ENCODE data around the gene PSMD13. TPM values are rescaled to one million over a fixed set of nuclear protein-coding genes. Genes with fewer than 3 reads are reported as not detected.

Gene PSMD13
- total RNA-seq, 1 donor from 2014 or later = 137 TPM

DNA sequence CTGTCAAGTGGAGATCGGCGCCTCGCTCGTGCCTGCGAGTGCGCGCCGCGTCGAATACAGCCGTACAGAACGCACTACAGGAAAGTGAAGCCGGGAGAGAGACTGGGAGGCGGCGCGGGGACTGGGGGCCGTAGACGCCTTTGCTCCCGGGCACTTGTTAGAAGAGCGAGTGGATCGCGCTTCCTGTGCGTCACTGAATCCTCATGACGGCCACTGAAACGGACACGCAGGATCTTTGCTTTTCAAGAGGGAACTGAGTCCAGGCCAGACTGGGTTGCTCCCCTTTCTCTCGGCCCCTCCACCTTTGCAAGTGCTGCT, 29.0 kb upstream of the PSMD13 start:
- no peak for FAIRE-seq
- Histone ChIP-seq H3K79me2 (ENCODE audit: insufficient read depth, low read length) (peaks cover 94% of the 10 kb centered on the region), H4K20me1 (ENCODE audit: insufficient read depth, low read length) (peaks cover 79% of the 10 kb centered on the region), H3K4me2 (ENCODE audit: low read length) (peak overlapping the region; percentile 97), H3K4me3 (ENCODE audit: insufficient read depth, low read depth, low read length) (peak overlapping the region; percentile 86), H3K27ac (ENCODE audit: low read depth, low read length) (peak overlapping the region; percentile 94), H3K4me1 (ENCODE audit: insufficient read depth, low read length) (peaks cover 33% of the 10 kb centered on the region), H3K27me3 (ENCODE audit: insufficient read depth, low read length) (no peaks in the 10 kb centered on the region), H3K9me3 (ENCODE audit: insufficient read depth, low read depth, low read length) (no peaks in the 10 kb centered on the region), H3K9ac (ENCODE audit: low read length) (peak overlapping the region; percentile 97), H3K36me3 (ENCODE audit: insufficient read depth, low read length) (peaks cover 30% of the 10 kb centered on the region), H2AFZ (ENCODE audit: low read depth, low read length) (peak overlapping the region; percentile 72)
- no peak for TF ChIP-seq EZH2 (IDR thresholded peaks at IDR 0.05; ENCODE audit: insufficient read depth, low read length)
- TF ChIP-seq, protein P1, sequence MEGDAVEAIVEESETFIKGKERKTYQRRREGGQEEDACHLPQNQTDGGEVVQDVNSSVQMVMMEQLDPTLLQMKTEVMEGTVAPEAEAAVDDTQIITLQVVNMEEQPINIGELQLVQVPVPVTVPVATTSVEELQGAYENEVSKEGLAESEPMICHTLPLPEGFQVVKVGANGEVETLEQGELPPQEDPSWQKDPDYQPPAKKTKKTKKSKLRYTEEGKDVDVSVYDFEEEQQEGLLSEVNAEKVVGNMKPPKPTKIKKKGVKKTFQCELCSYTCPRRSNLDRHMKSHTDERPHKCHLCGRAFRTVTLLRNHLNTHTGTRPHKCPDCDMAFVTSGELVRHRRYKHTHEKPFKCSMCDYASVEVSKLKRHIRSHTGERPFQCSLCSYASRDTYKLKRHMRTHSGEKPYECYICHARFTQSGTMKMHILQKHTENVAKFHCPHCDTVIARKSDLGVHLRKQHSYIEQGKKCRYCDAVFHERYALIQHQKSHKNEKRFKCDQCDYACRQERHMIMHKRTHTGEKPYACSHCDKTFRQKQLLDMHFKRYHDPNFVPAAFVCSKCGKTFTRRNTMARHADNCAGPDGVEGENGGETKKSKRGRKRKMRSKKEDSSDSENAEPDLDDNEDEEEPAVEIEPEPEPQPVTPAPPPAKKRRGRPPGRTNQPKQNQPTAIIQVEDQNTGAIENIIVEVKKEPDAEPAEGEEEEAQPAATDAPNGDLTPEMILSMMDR (IDR thresholded peaks at IDR 0.05; ENCODE audit: insufficient read depth, low read depth, low read length) = no peak
- peak; percentile 66 for DNase-seq (ENCODE audit: low read depth)
- Mint-ChIP-seq H3K27me3 (ENCODE audit: low read depth, unreplicated experiment) (no peaks in the 10 kb centered on the region), H3K4me1 (ENCODE audit: low read depth, unreplicated experiment) (peaks cover 54% of the 10 kb centered on the region), H3K9me3 (ENCODE audit: unreplicated experiment) (no peaks in the 10 kb centered on the region), H3K27ac (ENCODE audit: unreplicated experiment) (peak overlapping the region; percentile 100), H3K36me3 (ENCODE audit: low read depth, unreplicated experiment) (peaks cover 24% of the 10 kb centered on the region), H3K4me3 (ENCODE audit: unreplicated experiment) (peak overlapping the region; percentile 99)

- Histone ChIP-seq H3K4me1 (ENCODE audit: insufficient read depth, low read length) (peaks cover 33% of the 10 kb centered on the region), H3K9ac (ENCODE audit: low read length) (peak overlapping the region; percentile 97), H4K20me1 (ENCODE audit: insufficient read depth, low read length) (peaks cover 79% of the 10 kb centered on the region), H3K4me2 (ENCODE audit: low read length) (peak overlapping the region; percentile 97), H3K36me3 (ENCODE audit: insufficient read depth, low read length) (peaks cover 36% of the 10 kb centered on the region), H2AFZ (ENCODE audit: low read depth, low read length) (peak overlapping the region; percentile 72), H3K27me3 (ENCODE audit: insufficient read depth, low read length) (no peaks in the 10 kb centered on the region), H3K4me3 (ENCODE audit: insufficient read depth, low read depth, low read length) (peak overlapping the region; percentile 86), H3K9me3 (ENCODE audit: insufficient read depth, low read depth, low read length) (no peaks in the 10 kb centered on the region), H3K79me2 (ENCODE audit: insufficient read depth, low read length) (peaks cover 94% of the 10 kb centered on the region), H3K27ac (ENCODE audit: low read depth, low read length) (peak overlapping the region; percentile 94)
- H3K27ac Mint-ChIP-seq (ENCODE audit: unreplicated experiment) = peak overlapping the region; percentile 100
- TF ChIP-seq, protein P1 (IDR thresholded peaks at IDR 0.05; ENCODE audit: insufficient read depth, low read depth, low read length) = no peak
- peaks cover 23% of the 10 kb centered on the region for H3K36me3 Mint-ChIP-seq (ENCODE audit: low read depth, unreplicated experiment)
- peak overlapping the region; percentile 99 for H3K4me3 Mint-ChIP-seq (ENCODE audit: unreplicated experiment)
- no peaks in the 10 kb centered on the region for H3K9me3 Mint-ChIP-seq (ENCODE audit: unreplicated experiment)
- FAIRE-seq (no peak), DNase-seq (ENCODE audit: low read depth) (peak; percentile 50)
- peaks cover 51% of the 10 kb centered on the region for H3K4me1 Mint-ChIP-seq (ENCODE audit: low read depth, unreplicated experiment)
- H3K27me3 Mint-ChIP-seq (ENCODE audit: low read depth, unreplicated experiment) = no peaks in the 10 kb centered on the region
Measured at GRCh38 chr11:208181-208916, 28.4 kb upstream of the PSMD13 start.

GRCh38 chr11:208917-209260, 27.9 kb upstream of the PSMD13 start:
- Histone ChIP-seq H3K27ac (ENCODE audit: low read depth, low read length) (peak overlapping the region; percentile 94), H3K9me3 (ENCODE audit: insufficient read depth, low read depth, low read length) (no peaks in the 10 kb centered on the region), H3K4me1 (ENCODE audit: insufficient read depth, low read length) (peaks cover 33% of the 10 kb centered on the region), H4K20me1 (ENCODE audit: insufficient read depth, low read length) (peaks cover 77% of the 10 kb centered on the region), H3K4me2 (ENCODE audit: low read length) (peak overlapping the region; percentile 97), H3K27me3 (ENCODE audit: insufficient read depth, low read length) (no peaks in the 10 kb centered on the region), H2AFZ (ENCODE audit: low read depth, low read length) (no peak overlapping the region), H3K36me3 (ENCODE audit: insufficient read depth, low read length) (peaks cover 37% of the 10 kb centered on the region), H3K79me2 (ENCODE audit: insufficient read depth, low read length) (peaks cover 88% of the 10 kb centered on the region), H3K9ac (ENCODE audit: low read length) (peak overlapping the region; percentile 97), H3K4me3 (ENCODE audit: insufficient read depth, low read depth, low read length) (peak overlapping the region; percentile 86)
- DNase-seq (ENCODE audit: low read depth) (no peak), FAIRE-seq (no peak)
- H3K27me3 Mint-ChIP-seq (ENCODE audit: low read depth, unreplicated experiment) = no peaks in the 10 kb centered on the region
- peak overlapping the region; percentile 80 for H3K27ac Mint-ChIP-seq (ENCODE audit: unreplicated experiment)
- TF ChIP-seq, protein P1 (IDR thresholded peaks at IDR 0.05; ENCODE audit: insufficient read depth, low read depth, low read length) = no peak
- no peak for TF ChIP-seq EZH2 (IDR thresholded peaks at IDR 0.05; ENCODE audit: insufficient read depth, low read length)
- H3K36me3 Mint-ChIP-seq (ENCODE audit: low read depth, unreplicated experiment) = peaks cover 22% of the 10 kb centered on the region
- H3K4me1 Mint-ChIP-seq (ENCODE audit: low read depth, unreplicated experiment) = peaks cover 47% of the 10 kb centered on the region
- H3K9me3 Mint-ChIP-seq (ENCODE audit: unreplicated experiment) = no peaks in the 10 kb centered on the region
- H3K4me3 Mint-ChIP-seq (ENCODE audit: unreplicated experiment) = peak overlapping the region; percentile 99
